Activated CD8-positive, alpha-beta memory T cell treated with anti-CD3 and anti-CD28 coated beads, Interleukin-2, amount 10 ng/mL, durations not matched to agents 7 days and 5 days (primary cell): ENCODE results near the gene FMNL2. TPM values are rescaled to one million over a fixed set of nuclear protein-coding genes. Genes with fewer than 3 reads are reported as not detected.

Experiments used
- ATAC-seq: fragments of 150-1000 bp; cut with Tn5 transposase; one replicate; pipeline ENCODE4 v1.10.0; 2021; ENCODE audit warnings: moderate library complexity
- CTCF ChIA-PET: fragments of 350-600 bp; sonication (Branson Sonifier 250); formaldehyde crosslinking; loops from one replicate; lab custom pipeline; 2021; ENCODE audit warnings: antibody characterized with exemption; lab: Charles Lee
- DNase-seq: peaks from one replicate; pipeline ENCODE4 v3.0.0-alpha.2; 2020
- H3K27ac Mint-ChIP-seq: one replicate; pipeline ENCODE4 v1.8.0; 2021; ENCODE audit warnings: mild to moderate bottlenecking, mixed read lengths
- H3K27me3 Mint-ChIP-seq: one replicate; pipeline ENCODE4 v1.8.0; 2021; ENCODE audit warnings: mixed read lengths
- H3K36me3 Mint-ChIP-seq: one replicate; pipeline ENCODE4 v1.8.0; 2021; ENCODE audit warnings: mild to moderate bottlenecking, mixed read lengths
- H3K4me1 Mint-ChIP-seq: one replicate; pipeline ENCODE4 v1.8.0; 2021; ENCODE audit warnings: mixed read lengths
- H3K4me3 Mint-ChIP-seq: one replicate; pipeline ENCODE4 v1.8.0; 2021; ENCODE audit warnings: mild to moderate bottlenecking, moderate library complexity, mixed read lengths
- H3K9me3 Mint-ChIP-seq: one replicate; pipeline ENCODE4 v1.8.0; 2022; ENCODE audit warnings: low read depth, mixed read lengths
- total RNA-seq, 2 experiments: library from RNA; stranded (reverse); gene quantifications; one replicate each; pipeline ENCODE4 v1.2.3, GENCODE V29; 2021

The FMNL2 gene
- total RNA-seq, 2 experiments from 2014 or later: 0.26 to 0.56 TPM

GRCh38 chr2:152326710-152327109 is 8.3 kb upstream of the FMNL2 start:
- CTCF ChIA-PET: no interaction called here
- ATAC-seq: no peak
- no peaks in the 10 kb centered on the region for H3K4me1 Mint-ChIP-seq
- H3K27ac Mint-ChIP-seq: no peak overlapping the region
- DNase-seq: no peak
- no peaks in the 10 kb centered on the region for H3K9me3 Mint-ChIP-seq
- peaks cover 2% of the 10 kb centered on the region for H3K27me3 Mint-ChIP-seq
- H3K36me3 Mint-ChIP-seq: no peaks in the 10 kb centered on the region
- H3K4me3 Mint-ChIP-seq: no peak overlapping the region

- CTCF ChIA-PET: no interaction called here
- Mint-ChIP-seq H3K9me3 (no peaks in the 10 kb centered on the region), H3K4me3 (no peak overlapping the region), H3K36me3 (no peaks in the 10 kb centered on the region), H3K27ac (no peak overlapping the region), H3K4me1 (no peaks in the 10 kb centered on the region), H3K27me3 (peaks cover 6% of the 10 kb centered on the region)
- DNase-seq: no peak
- no peak for ATAC-seq
Observed at GRCh38 chr2:152328013-152328412, 7.0 kb upstream of the FMNL2 start.

- CTCF ChIA-PET: no interaction called here
- no peaks in the 10 kb centered on the region for H3K9me3 Mint-ChIP-seq
- peaks cover 3% of the 10 kb centered on the region for H3K4me1 Mint-ChIP-seq
- no peak for DNase-seq
- peaks cover 25% of the 10 kb centered on the region for H3K27me3 Mint-ChIP-seq
- no peaks in the 10 kb centered on the region for H3K36me3 Mint-ChIP-seq
- H3K27ac Mint-ChIP-seq: no peak overlapping the region
- ATAC-seq: no peak
- no peak overlapping the region for H3K4me3 Mint-ChIP-seq
Observed at GRCh38 chr2:152330235-152330866, 4.6 kb upstream of the FMNL2 start.

- DNase-seq (no peak), ATAC-seq (no peak)
- H3K36me3 Mint-ChIP-seq: peaks cover 1% of the 10 kb centered on the region
- CTCF ChIA-PET: no interaction called here
- H3K4me1 Mint-ChIP-seq: peaks cover 8% of the 10 kb centered on the region
- no peaks in the 10 kb centered on the region for H3K9me3 Mint-ChIP-seq
- no peak overlapping the region for H3K27ac Mint-ChIP-seq
- H3K27me3 Mint-ChIP-seq: peaks cover 55% of the 10 kb centered on the region
- H3K4me3 Mint-ChIP-seq: peak overlapping the region; percentile 73
Observed at GRCh38 chr2:152334701-152335015, 316 bp upstream of the FMNL2 start.

- Mint-ChIP-seq H3K27ac (no peak overlapping the region), H3K36me3 (peaks cover 1% of the 10 kb centered on the region), H3K9me3 (no peaks in the 10 kb centered on the region), H3K27me3 (peaks cover 63% of the 10 kb centered on the region), H3K4me3 (no peak overlapping the region), H3K4me1 (peaks cover 8% of the 10 kb centered on the region)
- DNase-seq (no peak), ATAC-seq (no peak)
- CTCF ChIA-PET: no interaction called here
Observed at GRCh38 chr2:152335726-152336118, 748 bp downstream of the FMNL2 start.

- no peak for DNase-seq
Observed at GRCh38 chr2:152336119-152336853, 1.3 kb downstream of the FMNL2 start.

GRCh38 chr2:152336854-152337510 is 2.0 kb downstream of the FMNL2 start:
- Mint-ChIP-seq H3K4me3 (no peak overlapping the region), H3K4me1 (peaks cover 8% of the 10 kb centered on the region), H3K36me3 (peaks cover 1% of the 10 kb centered on the region), H3K27me3 (peaks cover 72% of the 10 kb centered on the region), H3K27ac (no peak overlapping the region), H3K9me3 (no peaks in the 10 kb centered on the region)
- ATAC-seq (no peak), DNase-seq (no peak)
- CTCF ChIA-PET: no interaction called here

More at GRCh38 chr2:152336119-152336853, 1.3 kb downstream of the FMNL2 start:
- CTCF ChIA-PET: no interaction called here
- Mint-ChIP-seq H3K4me3 (no peak overlapping the region), H3K36me3 (peaks cover 1% of the 10 kb centered on the region), H3K9me3 (no peaks in the 10 kb centered on the region), H3K27me3 (peaks cover 65% of the 10 kb centered on the region), H3K4me1 (peaks cover 8% of the 10 kb centered on the region), H3K27ac (no peak overlapping the region)
- ATAC-seq: no peak

- no peak overlapping the region for H3K27ac Mint-ChIP-seq
- DNase-seq: no peak
- CTCF ChIA-PET: no interaction called here
- no peaks in the 10 kb centered on the region for H3K9me3 Mint-ChIP-seq
- H3K4me3 Mint-ChIP-seq: no peak overlapping the region
- H3K36me3 Mint-ChIP-seq: peaks cover 1% of the 10 kb centered on the region
- H3K4me1 Mint-ChIP-seq: peaks cover 8% of the 10 kb centered on the region
- H3K27me3 Mint-ChIP-seq: peaks cover 69% of the 10 kb centered on the region
- ATAC-seq: no peak
Observed at GRCh38 chr2:152337511-152337903, 2.5 kb downstream of the FMNL2 start.

- Mint-ChIP-seq H3K4me3 (no peak overlapping the region), H3K36me3 (peaks cover 1% of the 10 kb centered on the region), H3K27ac (no peak overlapping the region), H3K9me3 (no peaks in the 10 kb centered on the region), H3K27me3 (peaks cover 51% of the 10 kb centered on the region), H3K4me1 (peaks cover 6% of the 10 kb centered on the region)
- ATAC-seq: no peak
- CTCF ChIA-PET: no interaction called here
- no peak for DNase-seq
Observed at GRCh38 chr2:152339556-152340286, 4.7 kb downstream of the FMNL2 start.

- DNase-seq (no peak), ATAC-seq (no peak)
- Mint-ChIP-seq H3K36me3 (no peaks in the 10 kb centered on the region), H3K4me1 (no peaks in the 10 kb centered on the region), H3K4me3 (no peak overlapping the region), H3K27me3 (peaks cover 40% of the 10 kb centered on the region), H3K9me3 (no peaks in the 10 kb centered on the region), H3K27ac (no peak overlapping the region)
- CTCF ChIA-PET: no interaction called here
Observed at GRCh38 chr2:152342259-152343046, 7.5 kb downstream of the FMNL2 start.

- Mint-ChIP-seq H3K27ac (no peak overlapping the region), H3K4me1 (no peaks in the 10 kb centered on the region), H3K9me3 (no peaks in the 10 kb centered on the region), H3K36me3 (no peaks in the 10 kb centered on the region), H3K4me3 (no peak overlapping the region), H3K27me3 (peaks cover 30% of the 10 kb centered on the region)
- ATAC-seq (no peak), DNase-seq (no peak)
- CTCF ChIA-PET: no interaction called here
Observed at GRCh38 chr2:152343426-152343825, 8.5 kb downstream of the FMNL2 start.

GRCh38 chr2:152344579-152345195 is 9.7 kb downstream of the FMNL2 start:
- Mint-ChIP-seq H3K27me3 (peaks cover 19% of the 10 kb centered on the region), H3K27ac (no peak overlapping the region), H3K36me3 (no peaks in the 10 kb centered on the region), H3K9me3 (no peaks in the 10 kb centered on the region), H3K4me1 (no peaks in the 10 kb centered on the region), H3K4me3 (no peak overlapping the region)
- no peak for DNase-seq
- ATAC-seq: no peak
- CTCF ChIA-PET: interaction anchor here (1.2 kb wide), 1 partner anchor 169 kb away, joined by 3 read pairs; the partner anchor contains the start of gene STAM2
